Fibroblast of lung (primary cell): ENCODE results near the gene PKHD1. TPM values are rescaled to one million over a fixed set of nuclear protein-coding genes. Genes with fewer than 3 reads are reported as not detected.

Experiments used
- DNase-seq, 2 donors: peaks; one replicate each; pipeline versions ENCODE4 v3.0.0 to v3.0.0-alpha.2; 2010; ENCODE audit warnings: low read depth in 2 of 2
- H2AFZ ChIP-seq: 2 replicates; pipeline ENCODE4 v1.5.1; 2012; ENCODE audit warnings: low read length, control low read depth, inconsistent platforms
- H3K27ac ChIP-seq: 2 replicates; pipeline ENCODE4 v1.5.1; 2011; ENCODE audit warnings: low read length, control low read depth; ENCODE audit not compliant: insufficient read depth
- H3K27me3 ChIP-seq: 2 replicates; pipeline ENCODE4 v1.5.1; 2011; ENCODE audit warnings: mild to moderate bottlenecking, low read length; ENCODE audit not compliant: control insufficient read depth, insufficient read depth
- H3K36me3 ChIP-seq: 2 replicates; pipeline ENCODE4 v1.5.1; 2011; ENCODE audit warnings: low read length; ENCODE audit not compliant: control insufficient read depth, insufficient read depth
- H3K4me1 ChIP-seq: 2 replicates; pipeline ENCODE4 v1.5.1; 2011; ENCODE audit warnings: low read length; ENCODE audit not compliant: control insufficient read depth, insufficient read depth; ENCODE audit errors: extremely low read depth
- H3K4me2 ChIP-seq: 2 replicates; pipeline ENCODE4 v1.5.1; 2011; ENCODE audit warnings: low read length, control low read depth; ENCODE audit not compliant: insufficient read depth; ENCODE audit errors: extremely low read depth
- H3K4me3 ChIP-seq, 4 experiments: fragments of 200-600 bp in 1 of 4; sonication (generic) in 1 of 4; replicated peaks in 1 of 4; 2 replicates each; pipeline ENCODE4 v1.5.1; 2011 to 2016; ENCODE audit warnings: low read length in 4 of 4, low read depth in 3 of 4, mild to moderate bottlenecking in 3 of 4, control low read depth in 2 of 4, inconsistent platforms in 1 of 4, mixed read lengths in 1 of 4; ENCODE audit not compliant: insufficient read depth in 1 of 4; ENCODE audit errors: control extremely low read depth in 1 of 4
- H3K79me2 ChIP-seq: 2 replicates; pipeline ENCODE4 v1.5.1; 2012; ENCODE audit warnings: mild to moderate bottlenecking, low read length, inconsistent platforms; ENCODE audit not compliant: control insufficient read depth, insufficient read depth
- H3K9ac ChIP-seq: 2 replicates; pipeline ENCODE4 v1.5.1; 2011; ENCODE audit warnings: mild to moderate bottlenecking, low read length, control low read depth; ENCODE audit not compliant: insufficient read depth
- H3K9me3 ChIP-seq: 2 replicates; pipeline ENCODE4 v1.5.1; 2012; ENCODE audit warnings: low read depth, low read length; ENCODE audit not compliant: control insufficient read depth, insufficient read depth
- H4K20me1 ChIP-seq: 2 replicates; pipeline ENCODE4 v1.5.1; 2011; ENCODE audit warnings: low read length; ENCODE audit not compliant: control insufficient read depth, insufficient read depth; ENCODE audit errors: extremely low read depth
- CTCF ChIP-seq, 2 donors: IDR thresholded peaks in 1 of 2; conservative IDR thresholded peaks in 1 of 2; 1 replicate in 1 of 2; 2 replicates in 1 of 2; pipeline ENCODE4 v1.5.1; 2011 to 2012; ENCODE audit warnings: low read length in 2 of 2, control low read depth in 1 of 2, inconsistent platforms in 1 of 2, low read depth in 1 of 2, mild to moderate bottlenecking in 1 of 2
- EZH2 ChIP-seq: IDR thresholded peaks from 2 replicates; pipeline ENCODE4 v1.5.1; 2012; ENCODE audit warnings: low read length, control low read depth, mild to moderate bottlenecking; ENCODE audit errors: missing control alignments
- polyA plus RNA-seq, 2 donors: library from polyadenylated mRNA; depleted of rRNA in 1 of 2; stranded (reverse) in 1 of 2; unstranded in 1 of 2; fragments of >200 nt; gene quantifications; 2 replicates each; pipeline ENCODE4 v1.2.1, GENCODE V29; 2011 to 2012; ENCODE audit warnings: missing spikeins in 1 of 2
- total RNA-seq: library from RNA; depleted of rRNA; stranded (reverse); fragments of >200 nt; gene quantifications from 2 replicates; pipeline ENCODE4 v1.2.1, GENCODE V29; 2014

PKHD1 gene
- total and polyA plus RNA-seq, 2 donors (not counting 1 experiment from before 2014, with no cell fraction given), result not detected

- no peaks in the 10 kb centered on the region for H3K9me3 ChIP-seq
- no peak for DNase-seq
- no peaks in the 10 kb centered on the region for H3K27me3 ChIP-seq
- no peak overlapping the region for H3K4me2 ChIP-seq
- no peak overlapping the region for H3K27ac ChIP-seq
- H3K79me2 ChIP-seq, result no peaks in the 10 kb centered on the region
- H3K9ac ChIP-seq, result no peak overlapping the region
- no peak for TF ChIP-seq CTCF (conservative IDR thresholded peaks at IDR 0.05 in 1 of 2, IDR thresholded peaks at IDR 0.05 in 1 of 2; ENCODE audit: low read depth in 1 of 2, low read length in 2 of 2)
- no peak for TF ChIP-seq EZH2
- no peak overlapping the region for H2AFZ ChIP-seq
- H3K4me3 ChIP-seq, result no peak overlapping the region
- H4K20me1 ChIP-seq, result no peaks in the 10 kb centered on the region
- no peaks in the 10 kb centered on the region for H3K36me3 ChIP-seq
- no peaks in the 10 kb centered on the region for H3K4me1 ChIP-seq
These were observed 461.8 kb downstream of the PKHD1 start for GRCh38 chr6:51625566-51625965.

GRCh38 chr6:51620971-51621370 lies 466.4 kb downstream of the PKHD1 start:
- no peaks in the 10 kb centered on the region for H3K4me1 ChIP-seq
- no peak overlapping the region for H3K27ac ChIP-seq
- no peak overlapping the region for H3K4me2 ChIP-seq
- no peaks in the 10 kb centered on the region for H3K9me3 ChIP-seq
- no peaks in the 10 kb centered on the region for H3K27me3 ChIP-seq
- TF ChIP-seq CTCF (conservative IDR thresholded peaks at IDR 0.05 in 1 of 2, IDR thresholded peaks at IDR 0.05 in 1 of 2; ENCODE audit: low read depth in 1 of 2, low read length in 2 of 2) (no peak), EZH2 (no peak)
- no peaks in the 10 kb centered on the region for H4K20me1 ChIP-seq
- H2AFZ ChIP-seq, result no peak overlapping the region
- no peaks in the 10 kb centered on the region for H3K79me2 ChIP-seq
- H3K36me3 ChIP-seq, result no peaks in the 10 kb centered on the region
- H3K9ac ChIP-seq, result no peak overlapping the region
- no peak for DNase-seq
- H3K4me3 ChIP-seq, result no peak overlapping the region

- H3K9me3 ChIP-seq, result no peaks in the 10 kb centered on the region
- no peaks in the 10 kb centered on the region for H3K36me3 ChIP-seq
- no peaks in the 10 kb centered on the region for H3K27me3 ChIP-seq
- H3K79me2 ChIP-seq, result no peaks in the 10 kb centered on the region
- no peaks in the 10 kb centered on the region for H3K4me1 ChIP-seq
- no peak overlapping the region for H3K27ac ChIP-seq
- H2AFZ ChIP-seq, result no peak overlapping the region
- H3K4me3 ChIP-seq, result no peak overlapping the region
- no peak overlapping the region for H3K9ac ChIP-seq
- no peaks in the 10 kb centered on the region for H4K20me1 ChIP-seq
- no peak for DNase-seq
- no peak for TF ChIP-seq EZH2
- TF ChIP-seq CTCF (conservative IDR thresholded peaks at IDR 0.05 in 1 of 2, IDR thresholded peaks at IDR 0.05 in 1 of 2; ENCODE audit: low read depth in 1 of 2, low read length in 2 of 2), result no peak
- H3K4me2 ChIP-seq, result no peak overlapping the region
These were observed 468.2 kb downstream of the PKHD1 start for GRCh38 chr6:51619042-51619799.
